ENCODE data around the gene APP.

DNA sequence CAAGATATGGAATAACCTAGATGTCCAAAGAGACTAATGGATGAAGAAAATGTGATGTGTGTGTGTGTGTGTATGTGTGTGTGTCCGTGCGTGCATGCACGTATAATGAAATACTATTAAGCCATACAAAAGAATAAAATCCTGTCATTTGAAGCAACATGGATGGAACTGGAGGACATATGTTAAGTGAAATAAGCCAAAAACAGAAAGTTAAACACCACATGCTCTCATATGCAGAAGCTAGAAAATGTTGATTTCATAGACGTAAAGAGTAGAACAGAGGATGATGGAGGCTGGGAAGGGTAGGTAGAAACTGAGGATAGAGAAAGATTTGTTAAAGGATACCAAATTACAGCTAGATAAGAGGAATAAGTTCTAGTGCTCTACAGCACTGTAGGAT is 133.7 kb downstream of the APP start:
- TF ChIP-seq, protein P1, sequence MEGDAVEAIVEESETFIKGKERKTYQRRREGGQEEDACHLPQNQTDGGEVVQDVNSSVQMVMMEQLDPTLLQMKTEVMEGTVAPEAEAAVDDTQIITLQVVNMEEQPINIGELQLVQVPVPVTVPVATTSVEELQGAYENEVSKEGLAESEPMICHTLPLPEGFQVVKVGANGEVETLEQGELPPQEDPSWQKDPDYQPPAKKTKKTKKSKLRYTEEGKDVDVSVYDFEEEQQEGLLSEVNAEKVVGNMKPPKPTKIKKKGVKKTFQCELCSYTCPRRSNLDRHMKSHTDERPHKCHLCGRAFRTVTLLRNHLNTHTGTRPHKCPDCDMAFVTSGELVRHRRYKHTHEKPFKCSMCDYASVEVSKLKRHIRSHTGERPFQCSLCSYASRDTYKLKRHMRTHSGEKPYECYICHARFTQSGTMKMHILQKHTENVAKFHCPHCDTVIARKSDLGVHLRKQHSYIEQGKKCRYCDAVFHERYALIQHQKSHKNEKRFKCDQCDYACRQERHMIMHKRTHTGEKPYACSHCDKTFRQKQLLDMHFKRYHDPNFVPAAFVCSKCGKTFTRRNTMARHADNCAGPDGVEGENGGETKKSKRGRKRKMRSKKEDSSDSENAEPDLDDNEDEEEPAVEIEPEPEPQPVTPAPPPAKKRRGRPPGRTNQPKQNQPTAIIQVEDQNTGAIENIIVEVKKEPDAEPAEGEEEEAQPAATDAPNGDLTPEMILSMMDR (IDR thresholded peaks at IDR 0.05; ENCODE audit: poor library complexity): no peak
- no peak for TF ChIP-seq EZH2 (IDR thresholded peaks at IDR 0.05; ENCODE audit: borderline replicate concordance)
